CD8-positive, alpha-beta memory T cell (primary cell): ENCODE results near the gene SYTL5. TPM values are rescaled to one million over a fixed set of nuclear protein-coding genes. Genes with fewer than 3 reads are reported as not detected.

Source experiments
- CTCF ChIA-PET: fragments of 350-600 bp; sonication (Branson Sonifier 250); formaldehyde crosslinking; loops from one replicate; lab custom pipeline; 2021; ENCODE audit warnings: antibody characterized with exemption; lab: Charles Lee
- POLR2A ChIA-PET: fragments of 350-600 bp; sonication (Branson Sonifier 250); formaldehyde crosslinking; loops from one replicate; lab custom pipeline; 2021; ENCODE audit warnings: antibody characterized with exemption; lab: Charles Lee
- DNase-seq, 5 donors: peaks; one replicate each; pipeline versions ENCODE4 v3.0.0 to v3.0.0-alpha.2; 2020 to 2022; ENCODE audit warnings: mixed read lengths in 1 of 5
- H3K27ac ChIP-seq: one replicate; pipeline ENCODE4 v1.7.0; 2013; ENCODE audit warnings: low read depth, mild to moderate bottlenecking, low read length, moderate library complexity
- H3K27me3 ChIP-seq: 2 replicates; pipeline ENCODE4 v1.7.0; 2013; ENCODE audit warnings: low read length, mild to moderate bottlenecking; ENCODE audit not compliant: insufficient read depth, poor library complexity, severe bottlenecking
- H3K36me3 ChIP-seq: 2 replicates; pipeline ENCODE4 v1.7.0; 2013; ENCODE audit warnings: mild to moderate bottlenecking, low read length, moderate library complexity; ENCODE audit not compliant: insufficient read depth
- H3K4me1 ChIP-seq: 2 replicates; pipeline ENCODE4 v1.7.0; 2013; ENCODE audit warnings: mild to moderate bottlenecking, low read length, moderate library complexity; ENCODE audit not compliant: insufficient read depth
- H3K4me3 ChIP-seq: 2 replicates; pipeline ENCODE4 v1.7.0; 2013; ENCODE audit warnings: mild to moderate bottlenecking, low read length
- H3K9me3 ChIP-seq: 2 replicates; pipeline ENCODE4 v1.7.0; 2013; ENCODE audit warnings: mild to moderate bottlenecking, low read length
- H3K27ac Mint-ChIP-seq, 8 donors: one replicate each; pipeline ENCODE4 v1.8.0; 2020 to 2021; ENCODE audit warnings: mixed read lengths in 8 of 8, mild to moderate bottlenecking in 6 of 8, inconsistent platforms in 3 of 8, moderate library complexity in 3 of 8
- H3K27me3 Mint-ChIP-seq, 2 donors: one replicate each; pipeline ENCODE4 v1.8.0; 2020 to 2021; ENCODE audit warnings: mixed read lengths in 2 of 2, mild to moderate bottlenecking in 1 of 2, moderate library complexity in 1 of 2
- H3K36me3 Mint-ChIP-seq, 3 donors: one replicate each; pipeline ENCODE4 v1.8.0; 2020 to 2021; ENCODE audit warnings: mixed read lengths in 3 of 3, inconsistent platforms in 1 of 3, mild to moderate bottlenecking in 1 of 3
- H3K4me1 Mint-ChIP-seq, 3 donors: one replicate each; pipeline ENCODE4 v1.8.0; 2020 to 2021; ENCODE audit warnings: mixed read lengths in 3 of 3, inconsistent platforms in 1 of 3, mild to moderate bottlenecking in 1 of 3
- H3K4me3 Mint-ChIP-seq, 7 donors: one replicate each; pipeline ENCODE4 v1.8.0; 2020 to 2021; ENCODE audit warnings: mixed read lengths in 7 of 7, mild to moderate bottlenecking in 6 of 7, moderate library complexity in 4 of 7, inconsistent platforms in 2 of 7
- H3K9me3 Mint-ChIP-seq, 5 donors: one replicate each; pipeline ENCODE4 v1.8.0; 2020 to 2022; ENCODE audit warnings: mixed read lengths in 5 of 5, mild to moderate bottlenecking in 3 of 5, moderate library complexity in 2 of 5, inconsistent platforms in 1 of 5
- polyA plus RNA-seq: library from polyadenylated mRNA; unstranded; fragments of 300-500 nt; fragmentation: Illumina TruSeq; gene quantifications from one replicate; pipeline ENCODE4 v1.2.3, GENCODE V29; 2021
- total RNA-seq, 2 experiments: library from RNA; stranded (reverse); gene quantifications; one replicate each; pipeline ENCODE4 v1.2.3, GENCODE V29; 2021

Gene SYTL5
- total and polyA plus RNA-seq, 3 experiments from 2014 or later = not detected

DNA sequence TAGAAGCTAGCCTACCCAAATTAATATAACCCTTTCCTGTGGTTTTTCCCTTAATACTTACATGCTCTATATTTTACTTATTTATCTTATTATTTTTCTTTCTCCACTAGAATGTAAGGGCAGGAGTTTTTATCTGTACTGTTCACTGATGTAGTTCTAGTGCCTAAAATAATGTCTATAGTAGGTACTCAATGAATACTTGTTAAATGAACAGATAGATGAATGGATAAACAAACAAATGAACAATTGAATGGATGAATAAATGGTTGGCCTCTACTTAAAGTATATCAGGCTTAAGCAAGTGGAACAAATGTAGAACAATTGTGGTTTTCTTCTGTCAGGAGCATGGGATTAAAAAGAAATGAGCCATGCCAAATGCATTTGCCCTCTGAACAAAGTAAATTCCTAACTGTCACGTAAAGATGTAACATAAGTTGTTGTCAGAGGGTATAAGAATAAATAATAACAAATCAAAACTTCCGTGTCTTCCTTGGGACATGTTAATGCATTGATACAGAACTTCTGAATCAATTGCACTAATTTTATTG, 54.1 kb downstream of the SYTL5 start:
- ChIA-PET POLR2A (no interaction called here), CTCF (no interaction called here)
- Histone ChIP-seq H3K36me3 (no peaks in the 10 kb centered on the region), H3K27ac (no peak overlapping the region), H3K9me3 (no peaks in the 10 kb centered on the region), H3K27me3 (no peaks in the 10 kb centered on the region), H3K4me1 (no peaks in the 10 kb centered on the region), H3K4me3 (no peak overlapping the region)
- Mint-ChIP-seq H3K9me3 (peaks cover 0 to 2% (median 0%) of the 10 kb centered on the region in 5 donors), H3K27ac (no peak overlapping the region), H3K4me1 (no peaks in the 10 kb centered on the region), H3K4me3 (no peak overlapping the region), H3K27me3 (peaks cover 0 to 3% of the 10 kb centered on the region in 2 donors), H3K36me3 (no peaks in the 10 kb centered on the region)
- DNase-seq = no peak

DNA sequence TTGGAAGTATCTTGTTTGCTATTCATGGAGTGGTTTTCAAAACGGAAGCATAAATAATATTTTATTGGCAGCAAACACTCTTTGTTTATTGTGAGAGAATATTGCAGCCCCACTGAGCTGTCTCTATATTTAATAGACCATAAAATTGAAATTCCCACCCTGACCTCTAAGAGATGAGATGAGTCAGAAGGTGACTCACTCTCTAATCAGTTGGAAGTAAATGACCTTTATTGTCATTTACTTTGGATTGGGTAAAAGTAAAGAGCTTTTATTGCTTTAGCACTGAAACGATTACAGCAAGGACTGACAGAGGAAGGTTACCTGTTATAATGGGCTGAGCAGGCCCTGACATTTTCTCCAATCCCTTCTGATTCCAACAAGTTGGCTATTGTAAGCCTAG, 55.0 kb downstream of the SYTL5 start:
- ChIA-PET CTCF (no interaction called here), POLR2A (no interaction called here)
- Histone ChIP-seq H3K27me3 (no peaks in the 10 kb centered on the region), H3K4me3 (no peak overlapping the region), H3K27ac (no peak overlapping the region), H3K36me3 (no peaks in the 10 kb centered on the region), H3K4me1 (no peaks in the 10 kb centered on the region), H3K9me3 (no peaks in the 10 kb centered on the region)
- no peaks in the 10 kb centered on the region for H3K36me3 Mint-ChIP-seq
- peaks cover 0 to 3% of the 10 kb centered on the region in 2 donors for H3K27me3 Mint-ChIP-seq
- no peak overlapping the region for H3K4me3 Mint-ChIP-seq
- no peaks in the 10 kb centered on the region for H3K4me1 Mint-ChIP-seq
- H3K27ac Mint-ChIP-seq = no peak overlapping the region
- H3K9me3 Mint-ChIP-seq = no peaks in the 10 kb centered on the region
- no peak for DNase-seq

DNA sequence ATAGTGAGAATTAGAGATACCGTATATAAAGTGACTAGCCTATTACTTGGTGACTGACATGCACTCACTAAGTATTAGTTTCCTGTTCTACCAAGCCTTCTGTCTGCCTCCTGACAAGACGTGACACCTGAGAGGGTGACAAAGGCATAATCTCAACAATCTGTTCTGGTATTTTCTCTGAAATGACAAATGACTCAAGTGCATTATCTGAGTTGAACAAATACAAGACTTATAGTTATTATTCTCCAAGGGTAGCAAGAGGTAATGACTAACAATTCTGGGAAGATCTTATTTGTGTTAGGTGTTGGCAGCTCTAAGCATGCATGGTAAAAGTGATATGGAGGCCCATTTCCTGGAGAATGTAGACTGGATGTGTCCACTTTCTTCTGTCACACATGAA, 60.6 kb downstream of the SYTL5 start:
- peaks cover 0 to 2% (median 0%) of the 10 kb centered on the region in 5 donors for H3K9me3 Mint-ChIP-seq
- no peak overlapping the region for H3K4me3 Mint-ChIP-seq
- Histone ChIP-seq H3K9me3 (no peaks in the 10 kb centered on the region), H3K36me3 (no peaks in the 10 kb centered on the region), H3K4me3 (no peak overlapping the region), H3K27me3 (no peaks in the 10 kb centered on the region), H3K4me1 (no peaks in the 10 kb centered on the region), H3K27ac (no peak overlapping the region)
- H3K36me3 Mint-ChIP-seq = no peaks in the 10 kb centered on the region
- ChIA-PET POLR2A (no interaction called here), CTCF (no interaction called here)
- no peaks in the 10 kb centered on the region for H3K4me1 Mint-ChIP-seq
- no peak for DNase-seq
- no peak overlapping the region for H3K27ac Mint-ChIP-seq
- no peaks in the 10 kb centered on the region for H3K27me3 Mint-ChIP-seq

DNA sequence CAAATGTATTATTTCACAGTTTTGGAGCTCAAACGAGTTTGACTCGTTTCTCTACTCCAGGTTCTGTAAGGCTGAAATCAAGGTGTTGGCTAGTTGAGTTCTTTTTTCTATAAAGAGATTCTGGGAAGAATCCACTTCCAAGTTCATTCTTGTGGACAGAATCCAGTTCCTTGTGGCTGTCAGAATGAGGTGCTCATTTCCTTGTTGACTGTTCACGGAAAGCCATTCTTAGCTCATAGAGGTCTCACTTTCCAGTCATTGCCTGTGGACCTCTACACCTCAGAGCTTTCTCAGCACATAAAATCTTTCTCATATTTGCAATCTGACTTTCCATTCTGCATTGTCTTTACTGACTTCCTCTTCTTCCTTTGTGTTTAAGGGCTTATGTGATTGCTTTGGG, 62.9 kb downstream of the SYTL5 start:
- Mint-ChIP-seq H3K4me3 (no peak overlapping the region), H3K27me3 (no peaks in the 10 kb centered on the region), H3K36me3 (no peaks in the 10 kb centered on the region), H3K9me3 (peaks cover 0 to 2% (median 0%) of the 10 kb centered on the region in 5 donors), H3K4me1 (no peaks in the 10 kb centered on the region), H3K27ac (no peak overlapping the region)
- POLR2A ChIA-PET = no interaction called here
- Histone ChIP-seq H3K9me3 (no peaks in the 10 kb centered on the region), H3K27ac (no peak overlapping the region), H3K27me3 (no peaks in the 10 kb centered on the region), H3K36me3 (no peaks in the 10 kb centered on the region), H3K4me1 (no peaks in the 10 kb centered on the region), H3K4me3 (no peak overlapping the region)
- no peak for DNase-seq
- CTCF ChIA-PET = no interaction called here

DNA sequence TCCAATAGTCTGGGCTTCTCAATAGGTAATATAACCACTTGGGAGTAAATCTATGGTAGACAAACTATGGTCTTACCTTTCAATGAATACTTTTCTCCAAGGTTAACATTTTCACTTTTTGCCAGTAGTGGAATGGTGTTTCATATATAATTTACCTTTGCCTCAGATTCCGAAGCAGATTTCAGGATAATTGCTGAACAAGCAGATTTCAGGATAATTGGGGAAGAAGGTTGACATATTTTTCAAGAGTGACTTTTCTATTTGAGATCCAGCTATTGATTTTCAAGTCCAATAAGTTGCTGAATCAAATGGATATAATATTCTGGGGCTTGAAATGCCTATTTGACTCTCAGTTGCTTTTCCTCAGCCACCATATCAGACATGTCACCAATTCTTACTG, 63.6 kb downstream of the SYTL5 start:
- Histone ChIP-seq H3K9me3 (no peaks in the 10 kb centered on the region), H3K4me3 (no peak overlapping the region), H3K36me3 (no peaks in the 10 kb centered on the region), H3K27ac (no peak overlapping the region), H3K27me3 (no peaks in the 10 kb centered on the region), H3K4me1 (no peaks in the 10 kb centered on the region)
- Mint-ChIP-seq H3K4me1 (no peaks in the 10 kb centered on the region), H3K36me3 (no peaks in the 10 kb centered on the region), H3K4me3 (no peak overlapping the region), H3K27me3 (no peaks in the 10 kb centered on the region), H3K9me3 (peaks cover 0 to 2% (median 2%) of the 10 kb centered on the region in 5 donors), H3K27ac (no peak overlapping the region)
- ChIA-PET CTCF (no interaction called here), POLR2A (no interaction called here)
- no peak for DNase-seq

DNA sequence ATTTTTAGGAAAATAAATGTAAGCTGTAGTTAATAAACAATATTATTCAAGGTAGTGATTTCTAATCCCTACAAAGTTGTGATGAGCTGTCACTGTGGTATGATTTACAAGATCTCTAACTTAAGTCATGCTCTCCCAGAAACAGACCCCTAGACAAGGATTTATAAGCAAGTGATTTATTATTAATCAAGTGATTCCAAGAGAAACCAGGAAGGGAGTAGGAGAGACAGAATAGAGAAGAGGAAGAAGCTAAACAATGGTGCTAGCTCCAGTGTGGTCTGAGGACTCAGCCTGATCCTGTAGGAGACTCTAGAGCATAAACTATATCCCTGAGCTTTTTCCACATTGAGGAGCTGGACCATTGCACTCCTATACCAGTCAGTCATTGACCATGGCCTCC, 73.1 kb downstream of the SYTL5 start:
- no peak overlapping the region for H3K27ac ChIP-seq
- H3K4me1 ChIP-seq = no peaks in the 10 kb centered on the region
- ChIA-PET CTCF (no interaction called here), POLR2A (no interaction called here)
- no peaks in the 10 kb centered on the region for H3K9me3 ChIP-seq
- no peaks in the 10 kb centered on the region for H3K36me3 Mint-ChIP-seq
- H3K36me3 ChIP-seq = no peaks in the 10 kb centered on the region
- H3K27me3 Mint-ChIP-seq = peaks cover 0 to 4% of the 10 kb centered on the region in 2 donors
- no peaks in the 10 kb centered on the region for H3K27me3 ChIP-seq
- H3K9me3 Mint-ChIP-seq = peaks cover 0 to 2% (median 0%) of the 10 kb centered on the region in 5 donors
- DNase-seq = no peak
- H3K4me1 Mint-ChIP-seq = no peaks in the 10 kb centered on the region
- H3K4me3 ChIP-seq = no peak overlapping the region
- H3K4me3 Mint-ChIP-seq = no peak overlapping the region
- no peak overlapping the region for H3K27ac Mint-ChIP-seq

DNA sequence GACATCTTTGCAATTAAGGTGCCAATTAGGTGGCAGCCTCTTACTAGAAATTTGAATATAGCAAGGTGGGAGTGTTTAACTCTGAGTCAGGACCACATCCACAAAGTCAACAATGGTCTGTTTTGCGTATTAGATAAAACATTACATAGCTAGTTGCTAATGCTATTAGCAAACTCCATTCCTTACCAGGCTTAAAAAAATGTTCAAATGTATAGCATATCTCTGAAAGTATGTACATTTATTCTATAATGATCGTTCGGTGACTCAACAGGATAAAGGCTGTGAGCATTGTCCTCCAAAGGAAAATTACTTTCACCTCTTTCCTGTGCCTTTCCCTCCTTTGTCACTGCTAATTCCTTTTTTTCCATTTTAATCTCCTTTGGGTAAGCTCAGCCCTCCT, 74.5 kb downstream of the SYTL5 start:
- H3K27me3 Mint-ChIP-seq = peaks cover 0 to 4% of the 10 kb centered on the region in 2 donors
- ChIA-PET POLR2A (no interaction called here), CTCF (no interaction called here)
- H3K27ac Mint-ChIP-seq = no peak overlapping the region
- no peak for DNase-seq
- H3K27ac ChIP-seq = no peak overlapping the region
- no peaks in the 10 kb centered on the region for H3K36me3 ChIP-seq
- H3K4me1 Mint-ChIP-seq = no peaks in the 10 kb centered on the region
- no peaks in the 10 kb centered on the region for H3K9me3 ChIP-seq
- no peaks in the 10 kb centered on the region for H3K9me3 Mint-ChIP-seq
- H3K27me3 ChIP-seq = no peaks in the 10 kb centered on the region
- H3K4me3 ChIP-seq = no peak overlapping the region
- H3K36me3 Mint-ChIP-seq = no peaks in the 10 kb centered on the region
- H3K4me3 Mint-ChIP-seq = no peak overlapping the region
- no peaks in the 10 kb centered on the region for H3K4me1 ChIP-seq

DNA sequence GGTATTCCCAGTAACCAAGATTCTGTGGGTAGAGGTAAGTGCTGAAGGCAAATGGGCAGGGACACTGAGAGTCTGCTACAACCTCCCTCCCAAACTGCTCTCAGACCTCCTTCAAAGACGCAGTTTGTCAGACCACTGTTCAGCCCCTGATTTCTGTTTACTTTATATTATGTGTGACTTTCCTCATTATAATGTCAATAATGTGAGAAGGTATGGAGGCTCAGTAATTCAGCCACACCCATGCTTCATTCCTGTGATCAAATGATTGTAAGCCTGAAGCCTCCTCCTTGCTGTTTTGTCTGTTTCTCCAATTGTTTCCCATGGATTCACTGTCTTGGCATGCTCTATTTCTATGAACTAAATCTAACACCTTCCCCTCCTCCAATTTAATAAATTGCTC, 75.6 kb downstream of the SYTL5 start:
- Mint-ChIP-seq H3K27me3 (peaks cover 0 to 4% of the 10 kb centered on the region in 2 donors), H3K36me3 (no peaks in the 10 kb centered on the region)

DNA sequence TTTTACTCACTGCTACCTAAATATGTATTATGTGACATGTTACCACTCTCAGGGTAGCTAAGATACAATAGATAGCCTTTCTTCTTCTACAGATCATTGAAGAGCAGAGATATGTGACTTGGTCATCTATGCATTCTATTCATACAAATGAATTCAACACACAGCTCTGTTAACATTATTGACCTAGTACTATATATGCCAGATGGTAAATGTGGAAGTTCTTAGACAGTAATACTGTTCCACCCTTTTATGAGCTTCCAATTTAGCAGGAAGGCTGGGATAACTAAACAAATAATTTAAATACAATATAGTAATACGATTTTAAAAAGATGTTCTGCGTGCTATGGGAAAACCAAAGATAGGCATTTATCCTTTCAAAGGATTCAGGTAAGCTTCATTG, 76.0 kb downstream of the SYTL5 start:
- Histone ChIP-seq H3K36me3 (no peaks in the 10 kb centered on the region), H3K27me3 (no peaks in the 10 kb centered on the region), H3K27ac (no peak overlapping the region), H3K4me3 (no peak overlapping the region), H3K9me3 (no peaks in the 10 kb centered on the region), H3K4me1 (no peaks in the 10 kb centered on the region)
- POLR2A ChIA-PET = no interaction called here
- DNase-seq = no peak
- Mint-ChIP-seq H3K27me3 (peaks cover 0 to 4% of the 10 kb centered on the region in 2 donors), H3K4me1 (no peaks in the 10 kb centered on the region), H3K4me3 (no peak overlapping the region), H3K9me3 (no peaks in the 10 kb centered on the region), H3K27ac (no peak overlapping the region), H3K36me3 (no peaks in the 10 kb centered on the region)
- CTCF ChIA-PET = no interaction called here

More for the DNA sequence above, 75.6 kb downstream of the SYTL5 start:
- POLR2A ChIA-PET = no interaction called here
- CTCF ChIA-PET = no interaction called here
- H3K36me3 ChIP-seq = no peaks in the 10 kb centered on the region
- Mint-ChIP-seq H3K4me1 (no peaks in the 10 kb centered on the region), H3K9me3 (no peaks in the 10 kb centered on the region), H3K27ac (no peak overlapping the region), H3K4me3 (no peak overlapping the region)
- no peak overlapping the region for H3K4me3 ChIP-seq
- DNase-seq = no peak
- H3K4me1 ChIP-seq = no peaks in the 10 kb centered on the region
- no peak overlapping the region for H3K27ac ChIP-seq
- no peaks in the 10 kb centered on the region for H3K9me3 ChIP-seq
- H3K27me3 ChIP-seq = no peaks in the 10 kb centered on the region
